IPS-NIHi7 (cell line): ENCODE data around the gene GALNT17.

Source experiments
- DNase-seq: peaks from one replicate; pipeline ENCODE4 v3.0.0; 2012; ENCODE audit warnings: mixed read lengths; ENCODE audit errors: extremely low spot score

The GALNT17 gene

DNA sequence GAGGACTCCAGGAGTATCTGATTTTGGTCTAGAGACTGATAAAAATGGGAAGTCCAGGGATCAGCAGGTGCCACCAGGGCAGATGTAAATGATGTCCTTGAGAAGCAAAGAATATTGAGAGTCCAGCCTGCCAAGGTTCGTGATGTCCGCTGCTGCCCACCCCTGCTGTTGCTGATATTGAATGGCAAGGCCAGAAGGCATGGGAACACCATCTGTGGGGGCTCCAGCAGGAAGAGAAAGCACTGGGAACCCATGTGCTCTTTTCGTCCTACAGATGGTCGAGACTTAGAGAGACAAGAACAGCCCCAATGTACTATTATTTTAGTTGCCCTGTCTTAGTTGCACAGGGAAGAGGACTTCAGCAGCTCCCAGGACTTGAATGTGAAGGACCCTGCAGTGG lies 363.9 kb downstream of the GALNT17 start:
- DNase-seq, result no peak

DNA sequence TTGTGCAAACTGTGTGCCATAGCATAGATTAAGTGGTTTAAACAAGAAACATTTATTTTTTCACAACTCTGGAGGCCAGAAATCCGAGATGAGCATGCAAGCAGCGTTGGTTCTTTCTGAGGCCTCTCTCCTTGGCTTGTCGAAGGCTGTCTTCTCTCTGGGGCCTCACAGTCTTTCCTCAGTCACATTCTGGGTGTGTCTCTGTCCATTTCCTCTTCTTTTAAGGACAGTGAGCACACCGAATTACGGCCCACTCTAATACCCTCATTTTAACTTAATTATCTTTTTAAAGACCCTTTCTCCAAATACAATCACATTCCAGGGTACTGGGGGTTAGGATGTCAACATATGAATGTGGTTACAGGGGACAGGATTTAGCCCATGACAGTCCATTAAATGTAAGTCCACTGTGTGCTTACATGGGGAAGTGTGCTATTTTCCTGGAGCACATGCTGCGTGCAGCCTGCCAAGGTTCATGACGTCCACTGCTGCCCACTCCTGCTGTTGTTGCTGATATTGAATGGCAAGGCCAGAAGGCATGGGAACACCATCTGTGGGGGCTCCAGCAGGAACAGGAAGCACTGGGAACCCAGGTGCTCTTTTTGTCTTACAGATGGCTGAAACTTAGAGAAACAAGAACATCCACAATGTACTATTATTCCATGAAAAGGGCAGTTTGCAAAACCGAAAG lies 365.5 kb downstream of the GALNT17 start:
- DNase-seq, result no peak

DNA sequence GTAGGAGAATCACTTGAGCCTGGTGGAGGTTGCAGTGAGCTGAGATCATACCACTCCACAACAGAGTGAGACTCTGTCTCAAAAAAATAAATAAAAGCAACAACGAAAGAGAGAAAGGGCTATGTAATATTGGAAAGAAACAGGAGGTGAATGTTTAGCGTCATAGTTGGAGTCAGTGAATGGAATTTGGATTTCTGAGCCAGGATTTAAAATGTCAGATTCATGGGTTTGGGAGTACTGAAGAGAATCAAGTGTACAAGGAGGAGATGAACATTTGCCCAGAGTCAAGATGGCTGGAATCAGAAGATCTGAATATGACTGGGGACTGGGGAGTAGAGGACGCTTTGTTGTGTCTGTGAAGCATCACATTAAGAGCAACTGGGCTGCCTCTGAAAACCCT lies 366.4 kb downstream of the GALNT17 start:
- no peak for DNase-seq

DNA sequence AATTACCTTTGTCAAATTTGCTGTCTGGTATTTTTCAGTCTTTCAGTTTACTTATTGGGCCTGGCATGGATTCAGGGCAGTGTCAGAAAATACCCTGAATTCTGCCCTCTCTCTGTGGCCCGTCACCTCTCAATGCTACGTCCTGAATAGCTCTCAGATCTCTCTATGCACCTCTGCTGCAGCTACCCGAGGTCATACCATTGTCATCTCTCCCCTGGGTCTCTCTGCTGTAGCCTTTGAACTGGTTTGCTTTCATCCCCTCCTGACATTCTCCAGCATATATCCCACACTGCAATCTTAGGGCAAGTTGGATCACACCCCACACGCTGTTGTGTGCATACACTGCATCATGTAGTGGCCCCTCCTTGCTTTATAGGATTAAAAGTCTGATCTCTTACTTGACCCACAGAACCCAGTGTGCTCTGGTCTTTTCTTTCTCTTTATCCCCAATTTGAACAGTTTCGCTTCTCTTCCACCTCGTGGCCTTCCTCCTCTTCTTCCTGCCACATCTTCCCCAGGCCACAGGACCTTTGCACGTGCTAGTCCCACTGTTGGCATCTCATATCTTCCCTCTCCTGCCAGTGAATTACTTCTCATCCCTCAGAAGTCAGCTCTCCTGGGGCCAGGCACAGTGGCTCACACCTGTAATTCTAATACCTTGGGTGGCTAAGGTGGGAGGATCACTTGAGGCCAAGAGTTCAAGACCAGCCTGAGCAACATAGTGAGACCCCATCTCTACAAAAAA lies 372.9 kb downstream of the GALNT17 start:
- peak; percentile 48 for DNase-seq

DNA sequence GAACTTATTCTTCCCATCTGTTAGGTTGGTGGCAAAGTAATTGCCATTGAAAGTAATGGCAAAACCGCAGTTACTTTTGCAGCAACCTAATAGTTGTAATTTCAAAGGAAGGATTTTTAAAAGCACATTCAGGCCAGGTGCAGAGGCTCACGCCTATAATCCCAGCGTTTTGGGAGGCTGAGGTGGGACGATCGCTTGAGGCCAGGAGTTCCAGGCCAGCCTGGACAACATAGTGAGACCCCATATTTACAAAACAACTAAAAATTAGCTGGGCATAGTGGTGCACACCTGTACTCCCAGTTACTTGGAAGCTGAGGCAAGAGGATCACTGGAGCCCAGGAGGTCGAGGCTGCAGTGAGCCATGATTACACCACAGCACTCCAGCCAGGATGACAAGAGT lies 374.9 kb downstream of the GALNT17 start:
- no peak for DNase-seq

DNA sequence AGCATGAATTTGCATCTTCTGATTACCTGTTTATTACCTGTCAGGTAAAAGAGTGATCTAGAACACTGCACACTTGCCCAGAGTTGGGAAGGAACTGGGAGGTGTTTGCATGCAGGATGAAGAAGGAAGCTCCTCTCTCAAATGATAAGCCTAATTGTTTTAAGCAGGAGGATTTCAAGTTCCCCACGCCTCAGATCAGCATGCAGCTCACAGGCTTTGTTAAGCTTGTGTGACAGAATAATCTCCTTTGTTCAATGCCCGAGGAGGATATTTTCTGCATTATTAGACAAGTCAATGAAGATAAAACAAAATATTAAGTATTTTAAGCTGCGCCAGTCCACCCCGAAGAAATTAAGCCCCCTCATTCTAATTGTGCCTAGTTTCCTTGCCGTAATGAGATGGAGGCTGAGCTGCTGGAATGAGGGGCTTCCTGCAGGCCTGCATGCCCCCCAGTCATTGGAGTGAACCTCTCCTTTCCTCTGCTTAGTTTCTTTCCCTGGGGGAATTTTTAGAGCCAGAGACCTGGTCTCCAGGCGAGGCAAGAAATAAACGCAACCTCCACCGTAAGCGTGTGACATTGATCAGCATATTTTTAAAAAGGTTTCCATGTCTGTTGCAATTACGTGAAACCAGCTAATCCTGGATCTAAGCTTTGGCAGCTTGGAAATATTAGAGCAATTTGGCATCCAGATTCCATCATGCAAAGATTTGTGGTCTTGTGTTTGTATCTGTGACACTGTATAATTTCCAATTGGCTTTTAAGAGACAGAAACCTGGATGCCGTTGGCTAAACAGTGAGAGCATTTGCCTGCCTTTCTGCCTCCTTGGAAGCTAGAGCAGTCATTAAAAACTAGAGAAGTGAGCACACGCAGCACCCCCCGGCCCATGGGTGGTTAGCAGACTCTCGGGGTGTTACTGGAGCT lies 376.0 kb downstream of the GALNT17 start:
- DNase-seq, result no peak

DNA sequence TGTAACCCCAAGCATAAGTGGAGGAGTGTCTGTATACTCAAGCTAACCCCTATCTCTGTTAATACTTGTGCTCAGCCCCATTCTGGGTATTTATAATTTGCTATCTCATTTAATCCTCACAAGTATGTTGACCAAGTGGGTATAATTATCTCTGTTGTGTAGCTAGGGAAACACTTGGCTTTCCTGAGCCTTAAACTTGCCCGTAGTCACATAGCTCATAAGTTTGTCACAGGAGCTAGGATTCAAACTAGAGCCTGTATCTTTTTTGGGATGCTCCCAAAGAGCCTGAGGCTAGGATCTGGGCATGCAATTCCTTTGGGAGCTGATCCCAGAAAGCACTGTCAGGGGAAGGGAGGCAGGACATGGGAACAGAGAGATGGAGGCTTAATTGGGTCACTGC lies 377.4 kb downstream of the GALNT17 start:
- no peak for DNase-seq

DNA sequence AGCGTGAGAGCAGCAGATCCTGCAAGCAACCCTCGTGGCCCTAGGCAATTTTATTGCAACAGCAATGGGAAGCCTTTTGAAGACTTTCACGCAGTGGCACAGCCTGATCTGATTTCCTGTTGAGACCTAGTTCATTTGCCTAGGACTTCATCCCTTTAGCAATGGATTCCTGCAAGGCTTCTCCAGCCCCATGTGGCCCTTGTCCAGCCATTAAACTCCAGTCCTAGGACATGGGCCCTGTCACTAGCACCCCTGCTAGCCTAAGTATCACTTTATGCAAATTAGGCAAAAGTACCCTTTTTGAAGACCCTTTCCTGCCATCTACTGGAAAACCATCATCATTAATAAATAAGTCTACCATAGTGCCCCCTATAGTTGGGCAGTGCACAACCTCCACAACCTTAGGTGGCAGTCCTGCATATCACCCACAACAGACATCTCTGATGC lies 379.4 kb downstream of the GALNT17 start:
- DNase-seq, result peak; percentile 71

DNA sequence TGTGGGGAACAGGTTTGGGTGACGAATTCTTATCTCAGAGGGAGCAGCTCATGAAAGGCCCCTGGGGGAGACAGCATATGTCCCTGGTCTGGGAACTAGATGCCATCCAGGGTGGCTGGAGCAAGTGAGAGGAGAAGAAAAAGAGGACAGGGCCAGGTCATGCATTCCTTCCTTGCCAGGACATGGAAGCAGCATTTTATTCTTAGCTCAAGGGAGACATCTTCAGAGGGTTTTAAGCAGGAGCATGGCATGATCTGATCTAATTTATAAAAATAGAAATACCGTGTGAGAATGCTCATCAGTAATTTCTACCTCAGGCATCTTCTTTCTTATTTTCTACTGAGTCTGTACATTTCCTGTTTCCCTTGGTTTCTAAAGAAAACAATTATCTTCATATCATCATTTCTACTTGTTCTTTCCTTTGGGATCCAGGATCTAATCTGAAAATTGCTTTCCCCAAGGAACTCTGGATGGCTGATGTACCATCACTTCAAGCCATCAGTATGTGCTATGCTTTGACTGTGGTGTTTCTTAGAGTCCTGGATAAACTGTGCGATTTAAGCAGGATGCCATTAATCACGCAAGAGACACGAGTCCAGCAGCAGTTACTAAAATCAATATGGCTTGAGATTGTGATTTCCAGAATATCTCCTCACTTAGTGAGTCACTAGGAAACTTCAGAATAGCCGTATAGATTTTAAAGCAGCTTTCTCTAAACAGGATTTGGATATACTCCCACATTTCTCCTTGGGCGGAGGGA lies 386.2 kb downstream of the GALNT17 start:
- DNase-seq, result no peak

DNA sequence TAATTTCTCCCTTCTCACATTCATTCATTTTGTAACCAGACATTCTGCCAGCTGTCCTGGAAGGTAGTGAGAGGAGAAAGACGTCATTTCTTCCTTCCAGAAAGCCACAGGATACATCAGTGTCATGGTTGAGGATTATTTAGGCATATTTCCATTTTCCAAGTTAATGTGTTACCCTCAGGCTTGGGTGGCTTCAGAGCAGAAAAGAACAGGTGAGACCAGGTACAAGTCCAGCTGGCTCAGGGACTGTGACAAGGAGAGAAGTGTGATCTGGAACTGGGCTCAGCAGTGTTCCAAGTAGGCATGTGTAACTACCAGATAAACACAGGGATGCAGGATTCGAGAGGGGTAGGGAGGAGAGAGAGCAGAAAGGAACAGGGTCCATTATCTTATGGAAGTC lies 386.9 kb downstream of the GALNT17 start:
- DNase-seq, result no peak

DNA sequence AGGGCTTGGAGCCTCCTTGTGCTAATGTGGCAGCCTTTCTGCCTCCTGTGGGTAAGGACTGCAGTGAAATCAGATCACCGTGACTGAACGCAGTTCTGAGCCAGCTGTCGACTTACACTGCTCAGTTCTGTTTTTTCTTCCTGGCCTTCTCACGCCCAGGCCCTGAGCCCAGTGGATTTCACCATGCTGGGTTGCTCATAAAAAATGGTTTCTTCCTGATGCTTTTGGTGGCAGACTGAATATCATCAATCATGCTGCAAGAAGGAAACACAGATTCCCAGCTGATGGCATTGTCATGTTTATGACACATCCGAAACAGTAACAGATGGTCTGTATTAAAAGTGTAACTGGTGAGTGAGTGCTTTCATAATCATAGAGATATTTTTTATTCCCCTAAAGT lies 389.6 kb downstream of the GALNT17 start:
- no peak for DNase-seq

DNA sequence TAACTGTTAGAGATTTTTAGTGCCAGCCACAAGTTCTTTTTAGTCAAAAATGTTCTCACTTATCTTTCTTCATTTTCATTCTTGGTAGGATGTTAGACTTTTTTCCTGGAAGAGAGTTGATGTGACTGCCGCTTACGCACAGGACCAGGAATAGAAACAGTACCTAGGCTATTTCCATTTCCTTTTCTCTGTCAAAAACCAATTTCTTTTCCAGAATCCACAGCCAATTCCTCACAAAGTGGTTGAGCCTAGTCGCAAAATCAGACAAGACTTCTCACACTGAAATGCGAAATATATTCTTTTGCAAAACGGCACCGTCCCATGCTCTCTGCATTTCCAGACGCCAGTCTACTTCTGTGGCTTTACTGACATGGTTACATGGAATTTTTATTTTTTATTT lies 394.2 kb downstream of the GALNT17 start:
- DNase-seq, result no peak

DNA sequence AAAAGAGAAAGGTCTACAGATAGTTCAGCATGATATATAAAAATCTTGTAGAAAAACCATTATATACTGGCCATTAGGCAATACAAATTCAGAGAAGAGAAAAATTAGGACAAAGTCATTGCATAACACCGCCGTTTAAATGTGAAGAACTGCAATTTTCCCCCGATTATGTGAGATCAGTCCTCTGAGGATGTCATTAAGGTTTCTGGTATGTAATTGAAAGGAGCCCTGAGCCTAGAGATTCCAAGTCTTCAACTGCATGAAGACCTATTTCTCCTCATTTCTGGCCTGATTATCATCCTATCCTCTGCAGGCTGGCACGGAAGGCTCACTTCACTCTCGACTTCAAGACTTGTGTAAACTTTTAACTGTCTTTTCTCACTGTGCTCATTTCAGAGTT lies 395.3 kb downstream of the GALNT17 start:
- no peak for DNase-seq

DNA sequence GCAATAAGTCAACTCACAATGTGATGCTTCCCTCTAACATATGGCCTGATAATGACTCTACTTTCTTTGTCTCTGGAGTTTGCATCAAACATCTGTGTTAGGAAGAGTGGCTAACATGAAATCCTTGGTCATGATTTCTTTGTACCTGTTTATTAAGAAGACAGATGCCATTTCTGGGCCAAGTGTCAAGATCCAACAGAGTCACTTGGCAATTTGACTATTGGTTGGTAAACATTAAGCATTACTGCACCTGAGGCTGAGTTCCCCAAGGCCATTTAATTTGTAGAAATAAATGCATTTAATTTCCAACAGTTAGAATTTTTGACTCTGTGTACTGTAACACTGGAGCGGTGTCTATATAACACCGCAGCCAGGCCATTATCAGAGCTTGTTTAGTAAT lies 403.7 kb downstream of the GALNT17 start:
- DNase-seq, result no peak

DNA sequence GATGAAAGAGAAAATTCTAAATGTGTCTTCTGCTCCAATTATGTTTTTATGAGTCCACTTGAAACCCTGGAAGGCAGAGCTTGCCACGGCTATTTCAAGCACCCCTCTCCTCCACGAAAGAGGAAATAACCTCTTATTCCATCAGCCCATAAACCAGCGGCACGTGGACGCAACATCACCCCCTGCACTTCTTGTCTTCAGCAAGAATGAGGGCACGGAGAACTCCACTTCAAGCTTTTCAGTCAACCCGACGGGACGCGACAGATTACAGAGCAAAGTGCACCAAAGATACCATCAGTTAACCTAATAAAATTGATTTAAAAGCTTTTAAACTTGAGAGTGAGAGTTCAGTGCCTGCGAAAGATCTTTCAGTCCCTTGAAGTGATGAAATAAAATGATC lies 406.3 kb downstream of the GALNT17 start:
- DNase-seq, result no peak

DNA sequence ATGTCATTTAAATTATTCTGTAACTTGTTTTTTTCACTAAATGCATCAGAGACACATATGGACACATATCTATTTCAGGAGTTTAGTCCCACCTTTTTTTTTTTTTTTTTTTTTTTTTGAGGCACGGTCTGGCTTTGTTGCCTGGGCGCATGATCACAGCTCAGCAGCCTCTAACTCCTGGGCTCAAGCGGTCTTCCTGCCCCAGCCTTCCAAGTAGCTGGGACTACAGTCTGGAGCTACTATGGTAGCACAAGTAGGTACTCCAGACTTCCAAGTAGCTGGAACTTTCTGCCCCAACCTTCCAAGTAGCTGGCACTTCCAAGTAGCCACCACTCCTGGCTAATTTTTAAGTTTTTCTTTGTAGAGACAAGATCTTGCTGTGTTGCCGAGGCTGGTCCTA lies 407.7 kb downstream of the GALNT17 start:
- no peak for DNase-seq

DNA sequence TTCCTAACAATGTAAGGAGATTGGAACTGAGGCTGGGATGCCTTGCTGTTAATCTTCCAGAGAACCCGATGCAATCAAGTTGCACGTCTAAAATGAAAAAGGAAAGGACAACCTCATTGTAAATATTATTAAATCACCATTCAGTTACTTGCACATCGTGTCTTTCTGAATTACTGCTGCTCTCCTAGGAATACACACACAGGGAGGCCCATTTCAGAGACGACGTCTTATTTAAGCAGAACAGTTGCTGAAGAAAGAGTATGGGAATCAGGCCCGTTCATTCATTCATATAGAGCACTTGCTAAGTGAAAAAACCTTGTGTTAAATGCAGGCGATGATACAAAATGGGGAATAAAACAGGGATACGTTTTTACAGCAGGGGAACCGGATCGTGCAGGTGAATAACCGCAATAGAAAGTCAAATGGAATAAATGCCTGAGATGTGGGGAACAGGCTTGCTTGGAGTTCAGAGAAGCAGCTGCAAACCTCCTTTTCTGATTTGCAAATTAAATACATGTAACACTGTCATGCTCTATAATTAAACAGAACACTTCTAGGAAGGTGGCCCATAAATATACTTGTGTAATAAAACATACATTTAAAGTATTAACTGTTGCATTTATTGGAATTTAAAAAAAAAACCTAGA lies 409.9 kb downstream of the GALNT17 start:
- DNase-seq, result no peak

DNA sequence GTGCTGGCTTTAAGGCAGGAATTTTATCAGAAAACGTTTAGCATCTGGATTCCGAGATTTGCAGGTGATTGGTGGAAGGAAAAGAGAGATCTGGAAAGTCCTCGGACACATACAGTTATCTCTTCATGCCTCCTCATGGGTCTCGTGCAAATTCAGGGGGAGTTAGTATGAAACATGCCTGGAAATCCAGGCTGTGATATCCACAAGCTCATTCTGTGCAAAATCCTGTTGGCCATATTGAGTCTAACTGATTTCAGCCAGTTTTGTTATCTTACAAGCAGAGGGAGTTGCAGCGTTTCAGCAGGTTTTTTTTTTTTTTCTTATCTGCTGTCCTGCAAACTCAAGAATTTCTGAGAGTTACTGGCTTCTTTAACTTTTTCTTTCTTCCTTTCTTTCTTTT lies 411.5 kb downstream of the GALNT17 start:
- no peak for DNase-seq

DNA sequence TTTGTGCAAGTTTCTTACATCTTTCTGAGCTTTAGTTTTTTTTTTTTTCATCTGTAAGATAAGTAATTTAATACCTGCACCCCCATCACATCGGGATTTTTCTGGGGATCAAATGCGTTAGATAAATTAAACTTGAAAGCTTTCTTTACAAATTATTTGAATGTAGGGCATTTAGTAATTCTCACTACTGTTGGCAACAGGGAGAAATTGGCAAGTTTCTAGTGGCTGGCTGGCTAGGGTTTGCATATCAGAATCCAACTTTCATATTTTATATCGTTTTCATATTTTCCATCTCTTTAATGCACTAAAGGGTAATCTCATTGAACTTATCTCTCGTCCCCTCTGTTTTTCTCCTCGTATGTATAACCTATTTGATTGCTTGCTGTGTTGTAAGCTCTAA lies 412.9 kb downstream of the GALNT17 start:
- DNase-seq, result no peak

DNA sequence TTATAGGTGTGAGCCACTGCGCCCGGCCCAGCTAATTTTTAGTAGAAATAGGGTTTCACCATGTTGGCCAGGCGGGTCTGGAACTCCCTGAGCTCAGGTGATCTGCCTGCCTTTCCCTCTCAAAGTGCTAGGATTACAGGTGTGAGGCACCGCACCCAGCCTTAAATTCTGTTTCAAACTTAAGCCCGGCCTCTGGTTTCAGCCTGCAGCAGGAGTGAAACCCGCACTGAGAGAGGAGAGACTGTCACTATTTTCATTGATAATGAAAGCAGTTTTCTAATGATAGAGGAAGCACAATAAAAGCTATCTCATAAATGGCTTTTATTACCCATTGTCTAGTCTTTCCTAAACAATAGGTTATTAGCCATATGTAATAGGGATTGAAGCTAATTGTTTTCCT lies 415.5 kb downstream of the GALNT17 start:
- no peak for DNase-seq

DNA sequence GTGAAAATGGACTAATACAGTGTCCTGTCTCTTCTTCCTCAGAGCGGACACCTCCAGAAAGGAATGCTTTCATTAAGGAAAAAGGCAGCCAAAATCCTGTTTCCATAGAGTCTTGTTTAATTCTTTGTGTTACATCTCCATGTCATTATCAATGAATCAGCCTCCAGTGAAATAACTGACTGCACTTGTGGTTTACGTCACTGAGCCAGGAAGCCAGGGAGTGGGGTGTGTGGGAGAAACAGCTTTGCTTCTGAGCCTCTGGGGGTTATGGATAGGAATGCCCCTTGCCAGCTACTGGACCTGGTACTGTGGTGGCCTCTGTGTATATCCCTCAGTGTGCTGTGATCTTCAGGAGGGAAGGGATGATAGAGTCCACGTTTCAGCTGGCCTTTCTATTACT lies 416.8 kb downstream of the GALNT17 start:
- no peak for DNase-seq
